ENCODE results near the gene LRRFIP1. TPM values are rescaled to one million over a fixed set of nuclear protein-coding genes. Genes with fewer than 3 reads are reported as not detected.

LRRFIP1 gene
- total and polyA plus RNA-seq, 2 of the 13 experiments (the other 11 are each of a cell fraction or from before 2014, with no cell fraction given) = 15.9 to 40.5 TPM

- no peak for TF ChIP-seq ZNF276 (CRISPR knock-in tag; IDR thresholded peaks at IDR 0.05; ENCODE audit: low read depth)
- no peak for TF ChIP-seq CCAR2 (optimal IDR thresholded peaks at IDR 0.05; ENCODE audit: low read depth, low read length)
- TF ChIP-seq, protein P1, sequence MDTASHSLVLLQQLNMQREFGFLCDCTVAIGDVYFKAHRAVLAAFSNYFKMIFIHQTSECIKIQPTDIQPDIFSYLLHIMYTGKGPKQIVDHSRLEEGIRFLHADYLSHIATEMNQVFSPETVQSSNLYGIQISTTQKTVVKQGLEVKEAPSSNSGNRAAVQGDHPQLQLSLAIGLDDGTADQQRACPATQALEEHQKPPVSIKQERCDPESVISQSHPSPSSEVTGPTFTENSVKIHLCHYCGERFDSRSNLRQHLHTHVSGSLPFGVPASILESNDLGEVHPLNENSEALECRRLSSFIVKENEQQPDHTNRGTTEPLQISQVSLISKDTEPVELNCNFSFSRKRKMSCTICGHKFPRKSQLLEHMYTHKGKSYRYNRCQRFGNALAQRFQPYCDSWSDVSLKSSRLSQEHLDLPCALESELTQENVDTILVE (CRISPR knock-in tag; IDR thresholded peaks at IDR 0.05) = no peak
- no peak for TF ChIP-seq ZNF335 (CRISPR knock-in tag; IDR thresholded peaks at IDR 0.05)
- TF ChIP-seq FIP1L1 (IDR thresholded peaks at IDR 0.05; ENCODE audit: borderline replicate concordance, insufficient read depth, low read depth, low read length) = no peak
- no peak for TF ChIP-seq ZNF234 (CRISPR knock-in tag; conservative IDR thresholded peaks at IDR 0.05)
- TF ChIP-seq ZMYM3 (CRISPR knock-in tag; IDR thresholded peaks at IDR 0.05) = peak; percentile 72; the same call in 1 of the 2 replicates
- peak; percentile 77 for TF ChIP-seq ZFX (CRISPR knock-in tag; IDR thresholded peaks at IDR 0.05; ENCODE audit: low read depth)
- TF ChIP-seq IKZF4 (CRISPR knock-in tag; IDR thresholded peaks at IDR 0.05; ENCODE audit: borderline replicate concordance, low read depth, not compliant biosample characterization) = no peak
- no peak for TF ChIP-seq KDM4B (CRISPR knock-in tag; IDR thresholded peaks at IDR 0.05)
- no peak for TF ChIP-seq ATRX (CRISPR knock-in tag; IDR thresholded peaks at IDR 0.05; ENCODE audit: borderline replicate concordance)
- peak; percentile 51; the same call in 1 of the 2 replicates for TF ChIP-seq ZNF431 (CRISPR knock-in tag; IDR thresholded peaks at IDR 0.05; ENCODE audit: borderline replicate concordance, low read depth)
- no peak for TF ChIP-seq ZSCAN22 (CRISPR knock-in tag; IDR thresholded peaks at IDR 0.05)
- no peak for TF ChIP-seq LCORL (IDR thresholded peaks at IDR 0.05)
- TF ChIP-seq LCORL (CRISPR knock-in tag; IDR thresholded peaks at IDR 0.05) = 0 out of 2 replicates have a peak, but pooled peaks have one; percentile 44
- 0 out of 2 replicates have a peak, but pooled peaks have one; percentile 27 for TF ChIP-seq ARHGAP35 (CRISPR knock-in tag; IDR thresholded peaks at IDR 0.05; ENCODE audit: borderline replicate concordance)
- peak; percentile 63; the same call in 1 of the 2 replicates for TF ChIP-seq HOXA5 (CRISPR knock-in tag; IDR thresholded peaks at IDR 0.05)
- TF ChIP-seq MTF2 (CRISPR knock-in tag; IDR thresholded peaks at IDR 0.05; ENCODE audit: borderline replicate concordance) = no peak
- no peak for TF ChIP-seq SRSF1 (optimal IDR thresholded peaks at IDR 0.05; ENCODE audit: low read depth, low read length)
- TF ChIP-seq ZNF629 (CRISPR knock-in tag; conservative IDR thresholded peaks at IDR 0.05) = 0 out of 2 replicates have a peak, but pooled peaks have one; percentile 30
- peak; percentile 79; the same call in 1 of the 2 replicates for TF ChIP-seq NFKB2 (CRISPR knock-in tag; IDR thresholded peaks at IDR 0.05; ENCODE audit: borderline replicate concordance)
- TF ChIP-seq KDM3A (CRISPR knock-in tag; IDR thresholded peaks at IDR 0.05; ENCODE audit: low read depth) = no peak
- TF ChIP-seq ETV6 (CRISPR knock-in tag; conservative IDR thresholded peaks at IDR 0.05) = peak; percentile 17; the same call in 1 of the 2 replicates
- peak; percentile 64; the same call in 1 of the 2 replicates for TF ChIP-seq ZNF800 (CRISPR knock-in tag; IDR thresholded peaks at IDR 0.05)
- TF ChIP-seq, protein P2, sequence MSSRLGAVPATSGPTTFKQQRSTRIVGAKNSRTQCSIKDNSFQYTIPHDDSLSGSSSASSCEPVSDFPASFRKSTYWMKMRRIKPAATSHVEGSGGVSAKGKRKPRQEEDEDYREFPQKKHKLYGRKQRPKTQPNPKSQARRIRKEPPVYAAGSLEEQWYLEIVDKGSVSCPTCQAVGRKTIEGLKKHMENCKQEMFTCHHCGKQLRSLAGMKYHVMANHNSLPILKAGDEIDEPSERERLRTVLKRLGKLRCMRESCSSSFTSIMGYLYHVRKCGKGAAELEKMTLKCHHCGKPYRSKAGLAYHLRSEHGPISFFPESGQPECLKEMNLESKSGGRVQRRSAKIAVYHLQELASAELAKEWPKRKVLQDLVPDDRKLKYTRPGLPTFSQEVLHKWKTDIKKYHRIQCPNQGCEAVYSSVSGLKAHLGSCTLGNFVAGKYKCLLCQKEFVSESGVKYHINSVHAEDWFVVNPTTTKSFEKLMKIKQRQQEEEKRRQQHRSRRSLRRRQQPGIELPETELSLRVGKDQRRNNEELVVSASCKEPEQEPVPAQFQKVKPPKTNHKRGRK (CRISPR knock-in tag; IDR thresholded peaks at IDR 0.05) = no peak
Observed at GRCh38 chr2:237674731-237675276, 47.4 kb downstream of the LRRFIP1 start (continued).

All from HepG2 (cell line).